SK-N-DZ (cell line): ENCODE measurements around the gene EPAS1.

ENCODE experiments used
- DNase-seq: peaks from one replicate; pipeline ENCODE4 v3.0.0-alpha.2; 2015; ENCODE audit warnings: low spot score

The EPAS1 gene

DNA sequence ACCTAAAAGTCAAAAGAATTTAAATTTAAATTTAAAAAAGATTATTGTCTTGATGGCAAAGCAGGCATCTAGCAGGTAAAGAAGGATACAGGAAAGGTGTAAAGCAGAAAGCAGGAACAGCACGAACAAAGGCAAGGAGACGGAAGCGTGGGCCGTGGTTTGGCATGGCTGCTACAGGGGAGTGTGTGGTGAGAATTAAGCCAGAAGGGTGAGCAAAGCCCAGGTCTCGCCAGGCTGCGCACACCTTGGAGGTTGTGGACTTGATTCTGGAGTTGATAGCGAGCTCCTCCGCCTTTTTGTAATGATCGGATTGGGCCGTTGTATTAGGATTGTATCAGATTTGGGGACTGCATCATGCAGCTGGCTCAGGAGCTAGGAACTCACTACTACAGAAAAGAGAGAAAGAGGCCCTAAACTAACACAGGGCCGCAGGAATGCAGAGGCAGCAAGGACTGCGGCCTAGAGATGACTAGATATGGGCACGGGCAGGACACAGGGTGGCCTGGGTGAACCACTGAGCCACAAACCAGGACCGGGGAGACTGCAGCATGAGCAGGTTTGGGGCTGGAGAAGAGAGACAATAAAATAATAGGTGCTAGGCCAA lies 110.7 kb downstream of the EPAS1 start:
- no peak for DNase-seq

DNA sequence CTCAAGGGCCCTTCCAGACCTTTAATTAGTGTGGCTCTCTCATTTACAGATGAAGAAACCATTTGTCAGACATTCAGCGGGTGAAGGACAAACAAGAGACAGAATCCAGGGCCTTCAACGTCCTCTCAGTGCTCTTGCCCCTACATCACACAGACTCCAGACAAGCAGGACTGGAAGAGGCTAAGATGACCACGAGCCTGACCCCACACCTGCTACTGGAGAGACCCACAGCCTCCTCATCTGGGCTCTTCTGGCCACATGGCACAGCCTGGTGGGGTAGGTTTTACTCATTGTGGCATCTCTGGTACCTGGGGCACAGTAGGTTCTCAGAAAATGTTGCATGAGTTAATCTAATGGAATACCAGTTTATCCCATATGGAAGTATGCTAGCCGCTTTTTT lies 112.5 kb downstream of the EPAS1 start:
- no peak for DNase-seq

DNA sequence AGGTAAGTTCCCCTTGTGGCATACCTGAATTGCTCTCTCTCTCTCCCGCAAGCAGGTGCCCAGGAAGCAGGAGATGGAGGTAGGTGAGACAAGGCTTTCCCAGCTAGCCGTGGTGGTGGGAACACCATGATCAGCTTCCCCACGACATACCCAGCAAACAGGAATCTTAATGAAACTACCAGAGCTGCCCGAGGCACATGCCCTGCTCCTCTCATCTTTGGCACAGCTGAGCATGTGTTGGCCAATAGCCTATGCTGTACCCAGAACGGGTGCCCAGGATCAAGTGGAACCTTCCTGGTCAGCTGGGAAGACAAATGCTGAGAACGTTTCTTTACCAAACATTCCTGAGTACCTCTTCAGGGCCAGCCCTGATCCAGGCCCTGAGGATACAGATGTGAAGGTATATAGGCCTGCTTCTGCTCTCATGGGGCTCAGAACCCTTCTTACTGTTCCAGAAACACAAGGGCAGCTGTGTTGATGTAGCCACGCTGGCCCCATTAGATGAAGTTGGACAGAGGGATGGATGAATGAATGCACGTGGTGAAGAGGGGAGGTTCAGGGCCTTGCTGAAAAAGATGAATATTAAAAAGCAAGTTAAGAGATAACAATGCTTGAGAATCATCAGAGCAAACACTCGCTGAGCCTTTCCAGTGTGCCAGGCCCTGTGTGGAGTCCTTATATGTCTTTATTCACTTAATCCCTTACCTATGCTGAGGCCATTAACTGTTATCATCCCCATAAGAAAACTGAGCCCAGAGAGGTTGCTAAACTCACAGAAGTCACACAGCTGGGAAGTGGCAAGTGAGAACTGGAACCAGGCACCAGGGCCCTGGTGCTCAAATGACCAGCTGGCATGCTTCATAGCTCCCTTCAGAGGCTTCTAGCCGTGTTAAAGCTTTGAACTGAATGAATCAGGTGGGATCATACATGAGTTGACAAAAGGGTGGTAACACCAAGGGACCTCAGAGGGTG lies 113.4 kb downstream of the EPAS1 start:
- DNase-seq = no peak

DNA sequence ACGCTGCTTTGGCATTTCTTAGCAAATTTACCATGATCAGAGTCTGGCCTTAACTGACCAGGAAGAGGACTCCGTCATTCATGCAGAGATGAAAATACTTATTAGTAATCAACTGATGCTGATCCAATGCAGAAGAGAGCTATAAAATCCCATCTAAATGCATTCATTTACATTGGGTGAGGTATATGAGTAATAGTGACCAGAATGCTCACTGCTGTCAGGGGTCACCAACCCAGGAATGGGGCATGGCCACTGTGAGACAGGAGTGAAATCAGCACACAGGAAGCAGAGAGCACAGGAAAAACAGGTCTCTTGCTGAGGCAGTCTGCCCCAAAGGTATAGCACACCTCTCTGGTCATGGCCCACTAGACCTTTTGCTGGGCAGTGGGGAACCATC lies 114.0 kb downstream of the EPAS1 start:
- no peak for DNase-seq

DNA sequence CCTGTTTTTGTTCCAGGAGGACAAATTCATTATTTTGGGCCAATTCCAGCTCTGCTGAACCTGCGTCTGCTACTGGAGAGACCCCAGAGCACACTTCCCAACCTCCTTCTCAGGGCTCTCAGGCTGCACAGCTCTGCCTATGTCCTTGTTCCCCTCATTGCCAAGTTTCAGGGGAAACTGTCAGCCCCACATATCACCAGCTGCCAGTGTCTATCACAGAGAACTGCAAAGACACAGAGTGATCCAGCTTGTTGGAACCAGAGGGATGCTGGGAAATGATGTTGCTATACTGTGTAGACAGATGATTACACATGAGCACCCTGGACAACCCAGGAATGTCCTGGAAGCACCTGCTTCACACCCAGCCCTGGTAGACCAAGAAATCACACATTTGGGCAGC lies 114.8 kb downstream of the EPAS1 start:
- no peak for DNase-seq

GRCh38 chr2:46413111-46413510 lies 115.9 kb downstream of the EPAS1 start:
- no peak for DNase-seq

- no peak for DNase-seq
Measured at GRCh38 chr2:46413631-46414030, 116.4 kb downstream of the EPAS1 start.

- no peak for DNase-seq
Measured at GRCh38 chr2:46414701-46415100, 117.5 kb downstream of the EPAS1 start.

GRCh38 chr2:46416280-46416679 lies 119.1 kb downstream of the EPAS1 start:
- DNase-seq = no peak

- DNase-seq = no peak
Measured at GRCh38 chr2:46416739-46417403, 119.7 kb downstream of the EPAS1 start.

GRCh38 chr2:46420945-46421344 lies 123.7 kb downstream of the EPAS1 start:
- no peak for DNase-seq

DNA sequence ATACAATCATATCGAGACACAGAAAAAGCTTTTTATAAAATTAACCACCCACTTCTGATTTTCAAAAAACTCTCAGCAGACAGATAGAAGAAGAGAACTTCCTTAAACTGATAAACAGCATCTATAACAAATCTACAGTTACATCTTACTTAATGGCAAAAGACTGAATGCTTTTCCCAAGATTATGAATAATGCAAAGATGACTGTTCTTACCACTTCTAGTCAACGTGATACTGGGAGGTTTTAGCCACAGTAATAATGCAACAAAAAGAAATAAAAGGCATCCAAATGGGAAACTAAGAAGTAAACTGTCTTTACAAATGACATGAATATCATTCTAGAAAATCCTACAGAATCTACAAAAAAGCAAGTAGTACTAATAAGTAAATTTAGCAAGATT lies 124.2 kb downstream of the EPAS1 start:
- DNase-seq = no peak

GRCh38 chr2:46422717-46423394 lies 125.6 kb downstream of the EPAS1 start:
- no peak for DNase-seq

DNA sequence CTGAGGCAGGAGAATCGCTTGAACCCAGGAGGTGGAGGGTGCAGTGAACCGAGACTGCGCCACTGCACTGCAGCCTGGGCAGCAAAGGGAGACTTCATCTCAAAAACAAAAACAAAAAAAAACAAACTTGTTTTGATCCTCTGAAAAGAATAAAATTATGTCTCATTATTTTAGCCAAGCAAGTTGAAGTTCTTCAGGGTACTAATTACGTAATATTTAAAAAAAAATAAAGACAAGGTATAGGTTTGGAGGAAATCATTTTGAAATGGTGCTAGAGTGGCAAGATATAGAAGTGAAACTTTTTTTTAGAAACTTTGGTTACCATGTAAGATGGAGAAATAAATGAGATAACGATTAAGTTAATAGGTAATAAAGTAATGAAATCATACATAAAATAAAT lies 127.7 kb downstream of the EPAS1 start:
- DNase-seq = no peak

GRCh38 chr2:46428911-46429436 lies 131.8 kb downstream of the EPAS1 start:
- no peak for DNase-seq

DNA sequence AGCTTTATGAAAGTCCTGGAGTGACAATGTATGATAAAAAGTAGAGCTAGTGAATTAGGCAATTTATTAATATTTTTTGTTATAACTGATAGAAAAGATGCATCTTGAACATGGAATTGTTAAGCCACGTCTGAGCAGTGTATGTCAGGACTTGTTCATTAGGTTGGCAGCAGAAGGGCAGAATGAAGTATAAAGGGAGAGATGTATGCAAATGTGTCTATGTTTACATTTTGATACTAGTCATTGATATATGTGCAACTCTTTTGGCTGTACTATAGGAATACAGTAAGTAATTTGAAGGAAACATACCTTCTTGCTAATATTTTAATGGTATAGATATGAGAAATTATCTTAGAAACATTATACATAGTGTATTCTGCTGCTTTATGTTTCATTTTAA lies 133.2 kb downstream of the EPAS1 start:
- DNase-seq = no peak

GRCh38 chr2:46430992-46431391 lies 133.8 kb downstream of the EPAS1 start:
- DNase-seq = no peak

GRCh38 chr2:46431481-46432235 lies 134.5 kb downstream of the EPAS1 start:
- DNase-seq = no peak

DNA sequence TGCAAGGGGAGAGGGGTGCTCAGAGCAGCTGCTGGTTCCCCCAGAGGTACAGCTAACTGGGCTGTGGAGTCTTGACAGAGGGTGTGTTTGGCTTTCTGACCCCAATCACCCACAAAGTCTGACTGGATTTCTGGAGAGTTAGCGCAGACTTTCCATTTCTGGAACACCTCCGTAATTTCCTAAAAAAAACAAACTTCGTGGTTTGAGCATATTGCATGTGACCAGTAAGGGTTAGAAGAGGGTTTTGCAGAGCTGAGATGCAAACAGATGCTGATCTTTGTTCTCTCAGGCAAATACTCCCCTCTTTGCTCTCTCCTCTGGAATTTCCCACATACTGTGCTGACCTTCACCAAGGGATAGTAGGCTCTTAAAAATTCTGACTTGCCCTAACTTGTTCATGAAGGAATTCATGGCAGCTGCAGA lies 137.7 kb downstream of the EPAS1 start:
- DNase-seq = no peak

- DNase-seq = no peak
Measured at GRCh38 chr2:46435353-46435752, 138.1 kb downstream of the EPAS1 start.

DNA sequence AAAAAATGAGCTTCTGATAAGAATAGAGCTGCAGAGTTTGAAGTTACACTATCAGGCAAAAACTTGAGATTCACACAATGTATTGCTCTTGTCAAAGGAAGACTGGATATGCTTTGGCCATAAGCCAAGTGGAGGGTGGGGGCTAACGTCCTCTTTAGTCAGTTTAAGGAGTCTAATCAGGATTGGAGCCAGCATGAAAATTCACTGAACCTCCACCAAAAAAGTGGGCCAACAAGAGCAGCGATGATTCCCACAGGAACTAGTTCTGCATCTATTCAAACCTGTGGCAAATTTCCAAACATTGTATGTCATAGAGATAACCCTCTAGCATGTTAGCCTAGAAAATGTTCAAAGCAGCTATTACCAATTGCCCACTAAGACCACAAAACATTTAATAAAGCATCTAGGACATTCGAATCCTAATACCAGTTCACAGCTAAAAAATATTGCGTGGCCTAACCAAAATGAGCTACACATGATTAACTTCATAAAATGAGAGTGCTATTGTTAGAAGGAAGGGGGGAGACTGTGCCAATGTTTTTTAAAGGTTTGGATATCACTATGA lies 138.7 kb downstream of the EPAS1 start:
- no peak for DNase-seq
